HG03280 (cell line): Measurements from ENCODE around the gene OARD1.
A peak's percentile ranks its signal among the peaks of the same experiment; 100 is the strongest.
"Not testable (repeated sequence)": the region's sequence is repeated elsewhere in the genome, so short reads cannot be mapped to it uniquely, and the experiment has no call there.

Experiments used
- ATAC-seq: cut with Tn5 transposase; IDR thresholded peaks from one replicate; pipeline ENCODE4 v1.9.1; 2021; ENCODE audit warnings: mild to moderate bottlenecking, moderate library complexity; ENCODE audit not compliant: unreplicated experiment

The OARD1 gene

DNA sequence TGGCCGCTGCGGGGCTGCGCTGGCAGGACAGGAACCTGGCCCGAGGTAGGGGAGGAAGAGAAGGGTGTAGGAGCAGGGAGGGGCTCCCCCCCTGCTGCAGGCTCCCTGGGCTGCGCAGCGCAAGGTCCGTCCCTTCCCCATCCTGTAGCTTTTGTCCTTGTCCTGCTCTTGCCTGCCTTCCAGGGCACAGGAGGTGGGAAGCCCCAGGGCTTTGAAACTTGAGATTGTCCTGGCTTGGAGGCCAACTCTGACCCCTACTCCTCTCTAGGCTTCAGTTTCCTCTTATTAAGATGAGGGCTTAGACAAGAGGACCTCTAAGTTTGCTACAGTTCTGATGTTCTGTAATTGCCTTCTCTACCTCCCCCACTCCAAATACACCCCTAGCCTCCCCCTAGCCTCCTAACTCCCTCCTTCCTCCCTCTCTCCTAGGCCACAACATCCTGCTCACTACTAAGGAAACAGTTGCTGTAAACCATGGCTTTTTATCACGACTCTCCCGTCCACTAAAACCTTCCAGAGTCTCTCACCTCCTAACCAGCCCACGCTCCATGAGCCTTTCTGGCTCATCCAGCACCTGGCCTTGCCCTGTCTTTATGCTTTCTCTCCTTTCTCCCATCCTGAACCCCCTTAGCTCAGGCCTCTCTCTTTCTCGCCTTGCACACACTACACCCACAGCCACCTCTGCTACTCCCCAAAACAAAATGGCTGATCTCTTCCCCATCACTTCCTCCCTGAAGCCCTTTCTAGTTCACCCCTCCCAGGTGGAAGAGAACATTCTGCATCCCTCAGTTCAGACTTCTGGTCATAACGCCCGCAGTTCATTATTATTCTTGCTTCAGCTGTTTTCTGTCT lies 43.4 kb downstream of the OARD1 start:
- ATAC-seq, result peak; percentile 27

DNA sequence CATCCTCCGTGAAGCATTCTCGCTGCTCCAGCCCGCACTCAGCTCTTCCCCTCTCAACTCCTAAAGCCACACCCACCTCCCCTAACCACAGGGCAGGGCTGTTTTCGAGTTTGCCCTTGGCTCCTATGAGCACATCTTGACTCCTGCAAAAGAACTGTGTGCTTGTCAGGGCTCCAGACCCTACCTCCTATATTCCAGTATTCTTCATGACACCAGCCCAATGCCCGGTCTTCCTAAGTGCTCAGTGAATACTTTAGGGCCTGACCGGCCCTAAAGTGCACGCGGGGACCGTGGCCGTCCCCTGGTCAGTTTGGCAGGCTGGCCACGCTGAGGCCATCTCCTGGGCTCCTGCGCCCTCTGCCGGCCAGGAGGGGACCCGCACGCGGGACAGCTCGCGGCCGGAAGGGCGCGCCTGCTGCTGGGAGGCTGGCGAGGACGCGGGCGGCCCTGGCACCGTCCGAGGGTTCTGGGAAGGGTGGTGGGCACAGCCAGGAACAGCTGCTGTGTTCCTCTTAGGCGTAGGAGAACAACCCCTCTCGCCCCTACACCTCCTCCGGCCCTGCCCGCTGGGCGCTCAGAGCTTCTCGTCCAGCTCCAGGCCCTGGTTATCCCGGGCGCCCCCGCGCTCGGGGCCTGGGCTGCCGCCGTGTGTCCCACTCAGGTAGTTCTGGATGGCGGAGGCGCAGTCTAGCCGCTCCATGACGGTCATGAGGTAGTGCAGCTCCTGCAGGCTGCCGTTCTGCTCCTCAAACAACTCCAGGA lies 44.2 kb downstream of the OARD1 start:
- ATAC-seq, result peak; percentile 82

DNA sequence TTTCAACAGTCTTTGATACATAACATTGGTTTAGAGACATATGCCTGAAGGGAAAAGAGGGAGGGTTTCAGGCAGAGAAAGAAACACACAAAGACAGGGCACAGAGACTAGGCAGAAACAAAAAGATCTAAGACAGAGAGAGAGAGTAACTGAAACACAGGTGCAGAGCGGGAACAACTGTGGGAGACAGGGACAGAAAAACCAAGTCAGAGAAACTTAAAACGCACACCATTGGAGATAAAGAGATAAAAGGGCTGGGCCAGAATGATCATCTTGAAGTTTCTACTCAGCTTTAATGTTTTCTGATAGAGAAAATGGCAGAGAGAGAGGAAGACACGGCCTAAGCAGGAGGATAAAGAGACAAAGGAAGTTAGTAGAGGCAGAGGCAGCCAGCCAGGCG lies 44.9 kb downstream of the OARD1 start:
- ATAC-seq, result no peak

DNA sequence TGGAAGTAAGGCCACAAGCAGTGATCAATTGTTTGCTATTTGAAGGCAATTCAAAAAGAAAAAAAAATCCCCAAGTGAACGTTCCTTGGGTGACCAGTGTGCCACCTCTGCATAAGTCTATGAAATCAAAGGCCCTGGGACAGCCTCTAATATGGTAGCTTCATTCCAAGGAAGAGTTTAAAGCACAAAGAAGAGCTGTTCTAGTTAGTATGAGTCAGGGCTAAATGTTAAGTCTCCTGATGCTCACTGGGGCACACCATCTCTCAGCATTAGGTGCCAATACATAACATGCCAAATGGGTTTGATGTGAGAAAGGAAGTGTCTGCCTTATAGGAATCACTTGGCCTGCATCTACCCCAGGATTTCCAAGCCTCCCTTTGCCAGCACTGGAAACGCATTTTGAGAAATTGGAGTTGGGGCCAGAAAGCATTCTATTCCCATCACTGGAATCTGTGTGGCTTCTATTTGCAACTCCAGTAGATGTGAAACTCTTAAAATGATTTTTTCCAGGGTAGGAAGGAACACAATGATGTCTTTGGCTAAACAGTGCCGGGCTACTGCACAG lies 46.1 kb downstream of the OARD1 start:
- ATAC-seq, result no peak

DNA sequence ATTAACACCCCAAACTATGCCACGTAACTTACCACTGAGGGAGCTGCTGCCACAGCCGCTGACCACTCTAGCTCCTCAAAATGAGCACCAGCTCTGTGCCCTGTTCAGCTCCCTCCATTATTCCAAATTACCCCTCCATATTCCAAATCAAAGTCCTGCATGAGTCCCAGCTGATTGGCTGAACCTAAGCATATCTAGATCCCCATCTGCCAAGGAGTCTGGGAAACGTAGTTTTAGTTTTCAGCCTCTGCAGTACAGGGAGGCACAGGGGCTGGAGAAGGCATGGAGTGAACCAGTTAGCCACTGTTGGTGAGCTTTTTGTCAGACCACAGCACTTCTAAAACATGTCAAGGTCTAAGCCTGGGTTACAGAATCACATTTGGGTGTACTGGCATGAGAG lies 49.0 kb downstream of the OARD1 start:
- no peak for ATAC-seq

DNA sequence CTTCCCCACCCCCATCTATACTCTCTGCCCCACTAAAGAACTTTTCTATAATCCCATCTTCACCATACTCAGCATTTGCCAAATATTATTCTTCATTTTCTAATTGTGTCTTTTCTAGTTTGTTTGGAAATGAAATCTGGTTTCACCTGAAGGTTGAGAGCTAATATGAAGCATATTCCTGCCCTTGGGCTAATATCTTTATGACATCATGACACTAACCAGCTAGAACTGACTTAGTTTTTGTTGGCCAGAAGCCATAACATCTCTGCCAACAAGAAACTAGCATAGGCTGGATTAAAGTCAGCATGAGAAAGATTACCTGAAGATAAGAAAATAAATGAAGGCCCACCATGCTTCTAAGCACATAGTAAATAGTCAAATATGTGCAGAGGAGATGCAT lies 49.9 kb downstream of the OARD1 start:
- no peak for ATAC-seq

DNA sequence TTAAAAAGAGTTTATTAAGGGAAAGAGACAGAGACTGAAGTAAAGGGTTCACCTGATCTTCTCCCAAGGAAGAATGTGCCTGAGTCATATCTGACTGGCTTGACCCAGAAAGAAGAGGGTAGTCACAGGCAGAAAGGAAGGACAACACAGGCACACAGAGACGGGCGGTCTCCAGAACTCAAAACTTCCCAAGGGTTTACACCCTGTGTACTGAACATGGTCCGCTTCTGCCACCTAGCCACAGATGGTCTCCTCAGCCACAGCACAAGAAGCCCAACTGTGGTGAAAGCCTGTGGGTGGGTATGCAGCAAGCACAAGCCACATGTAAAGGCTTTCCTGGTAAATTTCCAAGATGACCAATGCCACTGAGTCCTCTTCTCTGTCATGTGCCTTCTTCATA lies 50.3 kb downstream of the OARD1 start:
- ATAC-seq, result no peak

DNA sequence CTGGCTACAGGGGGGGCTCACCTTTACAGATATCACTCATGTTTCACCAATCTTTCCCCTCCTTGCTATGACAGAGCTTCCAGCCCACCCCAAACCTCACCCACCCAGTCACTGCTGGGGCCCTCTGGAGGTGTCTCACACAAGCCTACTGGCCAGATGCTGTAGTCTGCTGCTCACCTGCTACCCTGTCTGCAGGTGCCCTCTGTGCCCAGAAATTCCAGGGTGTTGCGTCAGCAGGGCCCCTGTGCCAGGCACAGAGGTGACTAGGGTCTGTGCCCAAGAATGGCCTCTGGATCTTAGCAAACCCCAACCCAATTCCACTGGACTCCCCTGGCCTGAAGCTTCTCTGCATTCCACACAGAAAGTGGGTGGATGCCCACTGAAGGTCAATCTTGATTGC lies 54.5 kb downstream of the OARD1 start:
- no peak for ATAC-seq

DNA sequence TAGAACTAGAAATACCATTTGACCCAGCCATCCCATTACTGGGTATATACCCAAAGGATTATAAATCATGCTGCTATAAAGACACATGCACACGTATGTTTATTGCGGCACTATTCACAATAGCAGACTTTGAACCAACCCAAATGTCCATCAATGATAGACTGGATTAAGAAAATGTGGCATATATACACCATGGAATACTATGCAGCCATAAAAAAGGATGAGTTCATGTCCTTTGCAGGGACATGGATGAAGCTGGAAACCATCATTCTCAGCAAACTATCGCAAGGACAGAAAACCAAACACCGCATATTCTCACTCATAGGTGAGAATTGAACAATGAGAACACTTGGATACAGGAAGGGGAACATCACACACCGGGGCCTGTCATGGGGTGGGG lies 56.3 kb downstream of the OARD1 start:
- ATAC-seq, result not testable (repeated sequence)

DNA sequence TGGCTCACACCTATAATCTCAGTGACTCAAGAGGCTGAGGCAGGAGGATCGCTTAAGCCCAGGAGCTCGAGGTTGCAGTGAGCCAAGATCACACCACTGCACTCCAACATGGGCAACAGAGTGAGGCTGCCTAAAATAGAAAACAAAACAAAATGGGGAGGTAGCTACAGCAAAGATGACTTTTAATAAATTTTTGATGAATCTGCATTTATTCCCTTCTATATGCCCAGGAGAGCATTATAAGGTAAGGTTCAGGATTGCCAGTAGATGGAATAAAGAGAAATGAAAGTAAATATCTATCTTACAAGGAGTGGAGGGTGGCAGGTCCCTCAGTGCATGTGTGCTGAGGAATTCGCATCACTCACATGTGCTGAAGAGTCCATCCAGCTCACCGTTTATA lies 57.4 kb downstream of the OARD1 start:
- no peak for ATAC-seq
